HL-60 (cell line): ENCODE measurements around the gene SNAP91.

Source experiments
- POLR2AphosphoS5 ChIP-seq: IDR thresholded peaks from 2 replicates; pipeline ENCODE4 v1.6.1; 2012; ENCODE audit warnings: low read depth
- TF ChIP-seq, protein P1 (sequence below): IDR thresholded peaks from one replicate; pipeline ENCODE4 v1.5.1; 2011; ENCODE audit warnings: low read length, control low read depth, inconsistent platforms; ENCODE audit not compliant: insufficient read depth

DNA sequence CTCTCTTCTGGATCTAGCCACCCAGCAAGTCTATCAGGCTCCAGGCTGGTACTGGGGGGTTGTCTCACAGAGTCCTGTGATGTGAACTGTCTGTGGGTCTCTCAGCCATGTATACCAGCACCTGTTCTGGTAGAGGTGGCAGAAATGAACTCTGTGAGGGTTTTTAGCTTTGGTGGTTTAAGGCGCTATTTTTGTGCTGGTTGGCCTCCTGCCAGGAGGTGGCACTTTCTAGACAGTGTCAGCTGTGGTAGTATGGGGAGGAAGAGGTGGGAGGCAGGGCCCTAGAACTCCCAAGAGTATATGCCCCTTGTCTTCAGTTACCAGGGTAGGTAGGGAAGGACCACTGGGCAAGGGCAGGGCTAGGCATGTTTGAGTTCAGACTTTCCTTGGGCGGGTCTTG lies 75.8 kb downstream of the SNAP91 start:
- TF ChIP-seq, protein P1, sequence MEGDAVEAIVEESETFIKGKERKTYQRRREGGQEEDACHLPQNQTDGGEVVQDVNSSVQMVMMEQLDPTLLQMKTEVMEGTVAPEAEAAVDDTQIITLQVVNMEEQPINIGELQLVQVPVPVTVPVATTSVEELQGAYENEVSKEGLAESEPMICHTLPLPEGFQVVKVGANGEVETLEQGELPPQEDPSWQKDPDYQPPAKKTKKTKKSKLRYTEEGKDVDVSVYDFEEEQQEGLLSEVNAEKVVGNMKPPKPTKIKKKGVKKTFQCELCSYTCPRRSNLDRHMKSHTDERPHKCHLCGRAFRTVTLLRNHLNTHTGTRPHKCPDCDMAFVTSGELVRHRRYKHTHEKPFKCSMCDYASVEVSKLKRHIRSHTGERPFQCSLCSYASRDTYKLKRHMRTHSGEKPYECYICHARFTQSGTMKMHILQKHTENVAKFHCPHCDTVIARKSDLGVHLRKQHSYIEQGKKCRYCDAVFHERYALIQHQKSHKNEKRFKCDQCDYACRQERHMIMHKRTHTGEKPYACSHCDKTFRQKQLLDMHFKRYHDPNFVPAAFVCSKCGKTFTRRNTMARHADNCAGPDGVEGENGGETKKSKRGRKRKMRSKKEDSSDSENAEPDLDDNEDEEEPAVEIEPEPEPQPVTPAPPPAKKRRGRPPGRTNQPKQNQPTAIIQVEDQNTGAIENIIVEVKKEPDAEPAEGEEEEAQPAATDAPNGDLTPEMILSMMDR = no peak
- no peak for TF ChIP-seq POLR2AphosphoS5
